ENCODE measurements around the gene CSTF3.
"Not testable (repeated sequence)": the region's sequence is repeated elsewhere in the genome, so short reads cannot be mapped to it uniquely, and the experiment has no call there.

The CSTF3 gene

GRCh38 chr11:33135768-33136443, 25.4 kb downstream of the CSTF3 start:
- H3K36me3 ChIP-seq (ENCODE audit: insufficient read depth, low read length) = peaks cover 2% of the 10 kb centered on the region; the same call in 1 of the 2 replicates
- H3K9ac ChIP-seq (ENCODE audit: low read depth, low read length) = no peak overlapping the region
- H3K4me1 ChIP-seq (ENCODE audit: insufficient read depth, low read length) = peaks cover 37% of the 10 kb centered on the region
- no peaks in the 10 kb centered on the region for H3K9me3 ChIP-seq (ENCODE audit: control insufficient read depth, insufficient read depth, low read length)

- Histone ChIP-seq H3K4me1 (ENCODE audit: insufficient read depth, low read length) (peaks cover 37% of the 10 kb centered on the region), H3K9me3 (ENCODE audit: control insufficient read depth, insufficient read depth, low read length) (no peaks in the 10 kb centered on the region), H3K9ac (ENCODE audit: low read depth, low read length) (no peak overlapping the region), H3K36me3 (ENCODE audit: insufficient read depth, low read length) (peaks cover 2% of the 10 kb centered on the region; the same call in 1 of the 2 replicates)
Measured at GRCh38 chr11:33135216-33135615, 26.1 kb downstream of the CSTF3 start.

GRCh38 chr11:33134276-33134675, 27.0 kb downstream of the CSTF3 start:
- no peaks in the 10 kb centered on the region; the same call in 1 of the 2 replicates for H3K36me3 ChIP-seq (ENCODE audit: insufficient read depth, low read length)
- no peak overlapping the region for H3K9ac ChIP-seq (ENCODE audit: low read depth, low read length)
- H3K9me3 ChIP-seq (ENCODE audit: control insufficient read depth, insufficient read depth, low read length) = no peaks in the 10 kb centered on the region
- peaks cover 37% of the 10 kb centered on the region for H3K4me1 ChIP-seq (ENCODE audit: insufficient read depth, low read length)

GRCh38 chr11:33133761-33134160, 27.5 kb downstream of the CSTF3 start:
- Histone ChIP-seq H3K9me3 (ENCODE audit: control insufficient read depth, insufficient read depth, low read length) (no peaks in the 10 kb centered on the region), H3K9ac (ENCODE audit: low read depth, low read length) (no peak overlapping the region), H3K36me3 (ENCODE audit: insufficient read depth, low read length) (no peaks in the 10 kb centered on the region; the same call in 1 of the 2 replicates), H3K4me1 (ENCODE audit: insufficient read depth, low read length) (peaks cover 37% of the 10 kb centered on the region)

GRCh38 chr11:33132510-33132909, 28.8 kb downstream of the CSTF3 start:
- no peaks in the 10 kb centered on the region for H3K9me3 ChIP-seq (ENCODE audit: control insufficient read depth, insufficient read depth, low read length)
- no peaks in the 10 kb centered on the region; the same call in 1 of the 2 replicates for H3K36me3 ChIP-seq (ENCODE audit: insufficient read depth, low read length)
- H3K9ac ChIP-seq (ENCODE audit: low read depth, low read length) = no peak overlapping the region
- H3K4me1 ChIP-seq (ENCODE audit: insufficient read depth, low read length) = peaks cover 37% of the 10 kb centered on the region

- H3K36me3 ChIP-seq (ENCODE audit: insufficient read depth, low read length) = peaks cover 8% of the 10 kb centered on the region; the same call in 1 of the 2 replicates
- H3K4me1 ChIP-seq (ENCODE audit: insufficient read depth, low read length) = peaks cover 16% of the 10 kb centered on the region
- H3K9me3 ChIP-seq (ENCODE audit: control insufficient read depth, insufficient read depth, low read length) = no peaks in the 10 kb centered on the region
- H3K9ac ChIP-seq (ENCODE audit: low read depth, low read length) = no peak overlapping the region
Measured at GRCh38 chr11:33128739-33129138, 32.5 kb downstream of the CSTF3 start.

GRCh38 chr11:33125611-33126010, 35.7 kb downstream of the CSTF3 start:
- Histone ChIP-seq H3K36me3 (ENCODE audit: insufficient read depth, low read length) (peaks cover 8% of the 10 kb centered on the region; the same call in 1 of the 2 replicates), H3K9ac (ENCODE audit: low read depth, low read length) (no peak overlapping the region), H3K4me1 (ENCODE audit: insufficient read depth, low read length) (peaks cover 15% of the 10 kb centered on the region)

GRCh38 chr11:33125025-33125424, 36.3 kb downstream of the CSTF3 start:
- Histone ChIP-seq H3K9ac (ENCODE audit: low read depth, low read length) (no peak overlapping the region), H3K9me3 (ENCODE audit: control insufficient read depth, insufficient read depth, low read length) (no peaks in the 10 kb centered on the region), H3K4me1 (ENCODE audit: insufficient read depth, low read length) (peaks cover 15% of the 10 kb centered on the region), H3K36me3 (ENCODE audit: insufficient read depth, low read length) (peaks cover 8% of the 10 kb centered on the region; the same call in 1 of the 2 replicates)

More at GRCh38 chr11:33125611-33126010, 35.7 kb downstream of the CSTF3 start:
- H3K9me3 ChIP-seq (ENCODE audit: control insufficient read depth, insufficient read depth, low read length) = no peaks in the 10 kb centered on the region

- peaks cover 15% of the 10 kb centered on the region for H3K4me1 ChIP-seq (ENCODE audit: insufficient read depth, low read length)
- not testable (repeated sequence) for H3K36me3 ChIP-seq (ENCODE audit: insufficient read depth, low read length); H3K9ac ChIP-seq (ENCODE audit: low read depth, low read length); H3K9me3 ChIP-seq (ENCODE audit: control insufficient read depth, insufficient read depth, low read length)
Measured at GRCh38 chr11:33122696-33123095, 38.6 kb downstream of the CSTF3 start.

- H3K9ac ChIP-seq (ENCODE audit: low read depth, low read length) = no peak overlapping the region
- H3K36me3 ChIP-seq (ENCODE audit: insufficient read depth, low read length) = no peaks in the 10 kb centered on the region
- peaks cover 13% of the 10 kb centered on the region; the same call in 1 of the 2 replicates for H3K4me1 ChIP-seq (ENCODE audit: insufficient read depth, low read length)
- no peaks in the 10 kb centered on the region for H3K9me3 ChIP-seq (ENCODE audit: control insufficient read depth, insufficient read depth, low read length)
Measured at GRCh38 chr11:33116535-33116934, 44.7 kb downstream of the CSTF3 start.

- no peak overlapping the region for H3K9ac ChIP-seq (ENCODE audit: low read depth, low read length)
- H3K4me1 ChIP-seq (ENCODE audit: insufficient read depth, low read length) = no peaks in the 10 kb centered on the region
- no peaks in the 10 kb centered on the region for H3K9me3 ChIP-seq (ENCODE audit: control insufficient read depth, insufficient read depth, low read length)
- H3K36me3 ChIP-seq (ENCODE audit: insufficient read depth, low read length) = no peaks in the 10 kb centered on the region
Measured at GRCh38 chr11:33110083-33110482, 51.2 kb downstream of the CSTF3 start.

- no peaks in the 10 kb centered on the region for H3K4me1 ChIP-seq (ENCODE audit: insufficient read depth, low read length)
- no peak overlapping the region for H3K9ac ChIP-seq (ENCODE audit: low read depth, low read length)
- H3K9me3 ChIP-seq (ENCODE audit: control insufficient read depth, insufficient read depth, low read length) = no peaks in the 10 kb centered on the region
- H3K36me3 ChIP-seq (ENCODE audit: insufficient read depth, low read length) = no peaks in the 10 kb centered on the region; the same call in 1 of the 2 replicates
Measured at GRCh38 chr11:33109294-33109895, 51.9 kb downstream of the CSTF3 start.

GRCh38 chr11:33103836-33104235, 57.4 kb downstream of the CSTF3 start:
- H3K9ac ChIP-seq (ENCODE audit: low read depth, low read length) = no peak overlapping the region
- no peaks in the 10 kb centered on the region for H3K9me3 ChIP-seq (ENCODE audit: control insufficient read depth, insufficient read depth, low read length)
- H3K4me1 ChIP-seq (ENCODE audit: insufficient read depth, low read length) = no peaks in the 10 kb centered on the region
- peaks cover 11% of the 10 kb centered on the region for H3K36me3 ChIP-seq (ENCODE audit: insufficient read depth, low read length)

GRCh38 chr11:33094157-33094556, 67.1 kb downstream of the CSTF3 start:
- H3K9ac ChIP-seq (ENCODE audit: low read depth, low read length) = no peak overlapping the region
- H3K4me1 ChIP-seq (ENCODE audit: insufficient read depth, low read length) = no peaks in the 10 kb centered on the region
- H3K9me3 ChIP-seq (ENCODE audit: control insufficient read depth, insufficient read depth, low read length) = no peaks in the 10 kb centered on the region
- H3K36me3 ChIP-seq (ENCODE audit: insufficient read depth, low read length) = peaks cover 6% of the 10 kb centered on the region; the same call in 1 of the 2 replicates

- H3K9me3 ChIP-seq (ENCODE audit: control insufficient read depth, insufficient read depth, low read length) = no peaks in the 10 kb centered on the region
- no peak overlapping the region for H3K9ac ChIP-seq (ENCODE audit: low read depth, low read length)
- H3K36me3 ChIP-seq (ENCODE audit: insufficient read depth, low read length) = peaks cover 22% of the 10 kb centered on the region
- H3K4me1 ChIP-seq (ENCODE audit: insufficient read depth, low read length) = no peaks in the 10 kb centered on the region
Measured at GRCh38 chr11:33089776-33090175, 71.5 kb downstream of the CSTF3 start.
